GM19025 (cell line): Measurements from ENCODE around the gene CERS6.

Experiments
- ATAC-seq: cut with Tn5 transposase; IDR thresholded peaks from one replicate; pipeline ENCODE4 v1.9.1; 2021; ENCODE audit warnings: mild to moderate bottlenecking, low read depth, moderate library complexity; ENCODE audit not compliant: unreplicated experiment

Gene CERS6

DNA sequence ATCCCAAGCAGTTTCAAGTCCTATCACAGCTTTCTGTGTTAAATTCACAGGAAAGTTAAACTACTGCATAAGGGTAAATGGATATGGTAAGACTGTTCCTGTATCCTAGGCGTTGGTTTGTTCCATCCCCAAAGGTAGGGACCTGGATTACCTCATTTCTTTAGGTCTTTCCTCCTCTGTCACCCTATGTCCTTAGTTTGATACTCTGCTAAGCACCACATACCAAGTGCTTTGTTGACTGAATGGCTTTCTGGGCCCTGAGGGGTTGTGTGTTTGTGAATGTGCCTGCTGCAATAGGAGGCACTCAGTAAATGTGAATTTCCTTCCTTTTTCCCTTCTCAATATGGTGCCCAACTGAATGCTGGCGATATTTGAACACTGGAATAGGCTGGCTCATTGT is 354.2 kb downstream of the CERS6 start:
- ATAC-seq, result no peak

GRCh38 chr2:168811696-168812095 is 355.6 kb downstream of the CERS6 start:
- no peak for ATAC-seq

GRCh38 chr2:168814046-168814445 is 358.0 kb downstream of the CERS6 start:
- no peak for ATAC-seq

GRCh38 chr2:168814939-168815907 is 359.2 kb downstream of the CERS6 start:
- no peak for ATAC-seq

- ATAC-seq, result no peak
Measured at GRCh38 chr2:168816369-168816768, 360.3 kb downstream of the CERS6 start.

- no peak for ATAC-seq
Measured at GRCh38 chr2:168819050-168819715, 363.1 kb downstream of the CERS6 start.

DNA sequence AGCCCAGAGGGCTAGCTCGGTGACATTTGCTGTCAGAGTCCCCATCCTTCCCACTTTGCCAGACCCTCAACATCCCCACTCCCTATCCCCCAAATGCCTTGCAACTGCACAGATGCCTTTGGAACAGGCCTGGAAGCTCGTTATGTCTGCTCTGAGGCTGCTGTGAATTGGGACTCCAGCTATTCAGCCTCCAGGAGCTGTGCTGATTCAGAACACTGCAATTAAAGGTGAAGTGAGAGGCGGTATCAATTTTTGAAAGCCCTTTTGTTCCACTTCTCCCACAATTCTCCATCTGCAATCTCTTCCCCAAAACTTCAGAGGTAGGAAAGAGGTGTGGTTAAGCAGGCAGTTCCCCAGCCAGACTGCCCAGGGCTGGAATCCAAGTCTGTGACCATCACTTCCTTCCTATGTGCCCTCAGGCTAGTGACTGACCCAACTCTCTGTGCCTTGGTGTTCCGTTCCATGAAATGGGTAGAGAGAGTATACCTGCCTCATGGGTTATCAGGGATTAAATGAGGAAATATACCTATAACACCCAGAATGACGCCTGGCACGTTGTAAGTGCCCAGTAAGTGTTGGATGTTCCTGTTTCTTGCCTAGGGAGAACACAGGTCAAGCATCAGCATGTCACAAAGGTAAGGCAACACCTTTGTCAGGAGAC is 363.9 kb downstream of the CERS6 start:
- ATAC-seq, result no peak

DNA sequence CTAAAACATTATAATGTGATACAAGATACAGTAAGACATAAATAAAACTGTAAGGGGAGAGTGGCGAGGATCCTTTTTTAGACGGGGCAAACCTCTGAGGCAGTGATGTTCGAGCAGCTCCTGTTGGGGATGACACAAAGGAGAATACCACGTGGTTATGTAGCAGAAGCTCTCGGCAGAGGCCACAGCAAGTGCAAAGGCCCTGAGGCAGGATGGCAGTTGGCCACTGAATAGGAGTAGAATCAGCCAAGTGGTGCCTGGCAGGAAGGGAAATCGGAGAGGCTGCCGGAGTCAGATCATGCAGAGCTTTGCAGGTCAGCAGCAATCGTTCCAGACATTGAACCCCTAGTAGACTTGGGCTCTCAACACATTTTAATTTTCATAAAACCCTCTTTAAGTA is 365.5 kb downstream of the CERS6 start:
- ATAC-seq, result no peak

GRCh38 chr2:168821992-168822391 is 365.9 kb downstream of the CERS6 start:
- no peak for ATAC-seq
